ENCODE measurements around the gene EEF2K. TPM values are rescaled to one million over a fixed set of nuclear protein-coding genes. Genes with fewer than 3 reads are reported as not detected.

The EEF2K gene
- total and polyA plus RNA-seq, 2 of the 13 experiments (the other 11 are each of a cell fraction or from before 2014, with no cell fraction given), result 22.0 to 23.8 TPM

- TF ChIP-seq ZFP91 (CRISPR knock-in tag; IDR thresholded peaks at IDR 0.05; ENCODE audit: borderline replicate concordance), result 0 out of 2 replicates have a peak, but pooled peaks have one; percentile 14
- TF ChIP-seq CHD4 (IDR thresholded peaks at IDR 0.05; ENCODE audit: borderline replicate concordance, low read length), result no peak
- 0 out of 2 replicates have a peak, but pooled peaks have one; percentile 46 for TF ChIP-seq NRL (CRISPR knock-in tag; IDR thresholded peaks at IDR 0.05; ENCODE audit: borderline replicate concordance)
- no peak for TF ChIP-seq TBX2 (CRISPR knock-in tag; IDR thresholded peaks at IDR 0.05; ENCODE audit: borderline replicate concordance)
- TF ChIP-seq NFRKB (IDR thresholded peaks at IDR 0.05), result no peak
- no peak for TF ChIP-seq STAT6 (CRISPR knock-in tag; IDR thresholded peaks at IDR 0.05; ENCODE audit: borderline replicate concordance)
- no peak for TF ChIP-seq ZSCAN30 (CRISPR knock-in tag; IDR thresholded peaks at IDR 0.05)
Observed at GRCh38 chr16:22307838-22308237, 101.8 kb downstream of the EEF2K start (continued).

- Histone ChIP-seq H4K20me1 (ENCODE audit: insufficient read depth, low read length) (peaks cover 15% of the 10 kb centered on the region; the same call in 1 of the 2 replicates), H2AFZ (ENCODE audit: low read length) (no peak overlapping the region), H3K4me2 (ENCODE audit: low read depth, low read length) (no peak overlapping the region), H3K36me3 (replicated peaks in 1 of 2; ENCODE audit: control insufficient read depth in 1 of 2, insufficient read depth in 2 of 2, low read length in 2 of 2) (peaks cover 70 to 91% of the 10 kb centered on the region in 2 experiments), H3K27me3 (ENCODE audit: control insufficient read depth in 1 of 2, insufficient read depth in 2 of 2, low read length in 2 of 2) (no peaks in the 10 kb centered on the region), H3K4me1 (ENCODE audit: insufficient read depth, low read length) (no peaks in the 10 kb centered on the region), H3K9ac (ENCODE audit: insufficient read depth, low read depth, low read length) (no peak overlapping the region), H3K27ac (ENCODE audit: extremely low read length, insufficient read depth, low read length) (no peak overlapping the region), H3K4me3 (replicated peaks in 1 of 3; ENCODE audit: insufficient read depth in 1 of 3, low read depth in 2 of 3, low read length in 3 of 3) (no peak overlapping the region), H3K9me3 (ENCODE audit: low read length) (no peaks in the 10 kb centered on the region), H3K79me2 (ENCODE audit: insufficient read depth, low read length) (peaks cover 9% of the 10 kb centered on the region)
- DNase-seq (ENCODE audit: low spot score) (no peak), ATAC-seq (no peak), FAIRE-seq (no peak)
- BruUV-seq (replicated peaks), result no TSS peak
- CTCF ChIA-PET (ENCODE audit: low intra/inter-chr PET ratio, low total read pairs), result no interaction called here
- intact Hi-C loops (cut with micrococcal nuclease; ENCODE audit: unreplicated experiment), result no loop called here
- POLR2A ChIA-PET, result interaction anchor here (1.4 kb wide), 1 partner anchor 11 kb away, joined by 3 read pairs; the partner anchor contains the start of gene POLR3E
- 98% methylated on average over 24 of the region's 24 CpGs for WGBS (ENCODE audit: low lambda C conversion rate)
- in situ Hi-C loops (cut with HindIII; ENCODE audit: extremely low pct_ligation_motif_present, low pct_unique_long_range_greater_than_20kb), result no loop called here
- TF ChIP-seq TCF7L2 (IDR thresholded peaks at IDR 0.05; ENCODE audit: low read depth, low read length), result no peak
- no peak for TF ChIP-seq ZNF614 (CRISPR knock-in tag; IDR thresholded peaks at IDR 0.05; ENCODE audit: borderline replicate concordance)
- TF ChIP-seq ETS1 (CRISPR knock-in tag; IDR thresholded peaks at IDR 0.05), result no peak
- TF ChIP-seq HNRNPL (IDR thresholded peaks at IDR 0.05; ENCODE audit: low read depth, low read length), result no peak
- no peak for TF ChIP-seq MAZ (IDR thresholded peaks at IDR 0.05; ENCODE audit: borderline replicate concordance, low read depth, low read length)
- 0 out of 2 replicates have a peak, but pooled peaks have one; percentile 20 for TF ChIP-seq MAZ (CRISPR knock-in tag; IDR thresholded peaks at IDR 0.05; ENCODE audit: low read depth)
- TF ChIP-seq SRF (IDR thresholded peaks at IDR 0.05; ENCODE audit: low read depth, low read length), result no peak
- no peak for TF ChIP-seq PAF1 (CRISPR knock-in tag; IDR thresholded peaks at IDR 0.05)
- TF ChIP-seq KAT8 (CRISPR knock-in tag; IDR thresholded peaks at IDR 0.05), result no peak
- TF ChIP-seq FOXJ3 (CRISPR knock-in tag; IDR thresholded peaks at IDR 0.05; ENCODE audit: borderline replicate concordance), result no peak
- no peak for TF ChIP-seq KAT7 (CRISPR knock-in tag; IDR thresholded peaks at IDR 0.05; ENCODE audit: borderline replicate concordance)
- no peak for TF ChIP-seq PITX1 (CRISPR knock-in tag; IDR thresholded peaks at IDR 0.05)
Observed at GRCh38 chr16:22308824-22309520, 102.9 kb downstream of the EEF2K start.

Data from HepG2 (cell line).